Transverse colon (tissue), 4 donors: ENCODE results near the gene TTC28.
"Not testable (repeated sequence)": the region's sequence is repeated elsewhere in the genome, so short reads cannot be mapped to it uniquely, and the experiment has no call there.

Source experiments
- CTCF ChIP-seq, 5 experiments: fragments of 200-600 bp in 3 of 5; fragments of 450-650 bp in 2 of 5; sonication (generic) in 3 of 5; IDR thresholded peaks; 1 replicate in 2 of 5; 2 replicates in 3 of 5; pipeline ENCODE4 v1.5.1; 2016 to 2017; ENCODE audit warnings: antibody characterized with exemption in 5 of 5, inconsistent platforms in 3 of 5, mild to moderate bottlenecking in 2 of 5, moderate library complexity in 1 of 5
- EP300 ChIP-seq: sonication (generic); formaldehyde crosslinking; IDR thresholded peaks from one replicate; pipeline ENCODE4 v1.6.1; 2017; ENCODE audit warnings: antibody characterized with exemption, low read depth
- POLR2A ChIP-seq: fragments of 450-650 bp; IDR thresholded peaks from one replicate; pipeline ENCODE4 v1.6.1; 2016; ENCODE audit warnings: antibody characterized with exemption, mild to moderate bottlenecking, moderate library complexity
- POLR2AphosphoS5 ChIP-seq, 3 donors: sonication (generic); formaldehyde crosslinking; IDR thresholded peaks; one replicate each; pipeline ENCODE4 v1.6.1; 2016; ENCODE audit warnings: antibody characterized with exemption in 3 of 3

- not testable (repeated sequence) for TF ChIP-seq POLR2A; CTCF (IDR thresholded peaks at IDR 0.05); POLR2AphosphoS5 (IDR thresholded peaks at IDR 0.05); EP300
These were observed 112.6 kb downstream of the TTC28 start for GRCh38 chr22:28566920-28567499.
